HS-5 (cell line): ENCODE results near the gene OSBP2.

ENCODE experiments used
- DNase-seq: peaks from one replicate; pipeline ENCODE4 v3.0.0-alpha.2; 2012; ENCODE audit warnings: low read depth

OSBP2 gene

DNA sequence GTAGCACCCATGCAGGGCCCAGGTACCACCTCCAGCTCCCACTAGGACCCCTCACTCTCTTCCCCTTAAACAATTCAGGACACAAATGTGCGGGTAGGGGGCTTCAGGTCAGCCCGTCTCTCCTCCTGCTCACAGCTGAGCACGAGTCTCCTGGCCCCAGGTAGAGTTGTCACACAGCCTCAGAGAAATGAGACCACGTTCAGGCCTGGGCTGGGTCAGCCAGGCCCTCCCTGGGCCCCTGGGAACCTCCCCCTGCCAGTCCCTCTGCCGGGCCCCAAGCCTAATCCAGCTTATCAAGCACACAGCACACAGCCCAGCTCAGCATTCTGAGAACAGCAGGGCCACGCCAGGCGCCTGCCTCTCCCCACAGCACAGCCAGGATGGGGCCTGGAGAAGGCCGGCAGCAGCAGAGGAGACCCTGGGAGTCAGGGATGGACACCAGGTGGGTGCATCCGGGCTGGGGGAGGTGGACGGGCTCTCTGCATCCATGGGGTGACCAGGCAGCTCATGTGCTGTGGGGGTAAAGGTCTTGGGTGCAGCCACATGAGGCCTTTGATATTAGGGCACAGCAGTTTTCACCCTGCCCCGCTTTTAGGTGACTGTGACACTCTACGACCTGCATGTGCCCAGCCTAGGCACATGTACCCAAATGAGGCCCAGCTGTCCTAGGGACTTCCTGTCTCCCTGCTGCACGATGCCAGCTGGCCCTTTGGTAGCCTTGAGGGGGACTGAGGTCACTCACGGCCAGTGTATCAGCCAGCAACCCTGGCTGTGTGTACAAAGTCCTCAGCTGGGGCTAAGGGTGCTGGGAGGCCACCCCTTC is 186.9 kb downstream of the OSBP2 start:
- no peak for DNase-seq

DNA sequence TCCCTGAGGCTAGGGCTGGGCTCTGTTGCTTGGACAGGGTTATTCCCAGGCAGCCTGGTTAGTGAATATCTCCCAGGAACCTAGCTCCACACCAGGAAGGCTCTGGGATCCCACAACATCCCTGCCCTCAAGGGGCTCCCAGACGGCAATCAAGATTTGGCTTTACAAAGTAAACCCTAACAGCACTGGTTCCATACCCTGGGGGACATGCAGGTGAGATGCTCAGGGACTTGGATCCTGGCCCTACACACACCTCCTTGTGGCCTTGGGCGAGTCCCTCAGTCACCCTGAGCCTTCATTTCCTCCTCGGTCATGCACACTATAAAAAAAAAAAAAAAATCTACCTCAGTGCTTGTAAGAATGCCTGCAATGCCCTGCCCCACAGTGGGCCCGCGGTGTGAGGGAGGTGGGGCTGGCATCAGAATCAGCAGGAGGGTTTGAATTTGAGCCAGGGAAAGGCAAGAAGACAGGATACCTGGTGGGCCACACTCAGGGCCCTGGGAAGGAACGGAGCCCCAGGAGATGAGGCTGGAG is 187.6 kb downstream of the OSBP2 start:
- DNase-seq, result no peak

DNA sequence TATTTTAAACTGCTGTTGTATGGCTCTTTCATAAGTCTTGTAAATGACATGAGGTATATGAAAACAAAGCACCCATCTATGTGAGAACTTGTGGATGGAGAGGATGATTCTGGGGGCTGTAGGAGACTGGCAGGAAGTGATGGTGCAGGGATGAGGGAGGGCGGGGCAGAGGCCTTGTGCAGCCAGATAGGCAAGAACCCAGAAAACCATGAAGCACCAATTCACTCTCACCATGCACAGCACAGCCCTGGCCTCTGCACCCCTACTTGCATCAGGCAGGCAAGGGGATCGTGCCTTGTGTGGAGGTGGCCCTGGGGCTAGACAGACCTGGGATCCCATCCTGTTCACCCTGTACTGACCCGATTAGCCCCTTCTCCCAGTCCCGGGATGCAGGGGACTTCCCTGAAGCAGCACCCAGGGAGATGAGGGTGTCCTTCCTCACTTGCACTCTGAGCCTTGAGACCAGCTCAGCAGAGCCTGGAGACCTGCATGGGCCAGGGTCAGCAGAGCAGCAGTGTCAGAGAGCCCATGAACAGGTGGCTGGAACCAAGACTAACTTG is 188.4 kb downstream of the OSBP2 start:
- DNase-seq, result no peak

DNA sequence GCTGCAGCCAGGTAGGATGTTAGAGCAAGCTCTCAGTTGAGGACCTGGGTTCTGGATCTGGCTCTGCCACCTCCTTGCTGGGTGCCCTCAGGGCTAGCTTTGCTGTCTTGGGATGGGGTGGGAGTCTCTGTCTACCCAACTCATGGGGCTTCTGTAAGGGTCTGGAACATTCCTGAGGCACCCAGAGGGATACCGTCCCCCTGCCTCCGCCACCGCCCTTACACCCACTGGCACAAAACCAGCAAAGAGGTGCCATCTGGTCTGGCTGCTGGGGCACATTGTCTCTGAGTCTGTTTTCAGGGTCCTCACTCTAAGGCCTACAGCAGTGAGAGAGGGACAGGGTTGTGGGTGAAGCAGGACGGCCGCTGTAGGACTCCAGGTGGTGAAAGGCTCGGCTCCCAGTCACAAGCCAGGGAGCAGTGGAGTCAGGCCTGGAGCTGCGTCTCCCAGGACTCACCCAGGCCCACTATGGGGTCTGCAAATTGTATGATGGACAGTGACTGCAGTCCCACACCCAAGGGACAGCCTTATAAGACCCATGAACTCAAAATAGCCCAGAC is 189.0 kb downstream of the OSBP2 start:
- no peak for DNase-seq

DNA sequence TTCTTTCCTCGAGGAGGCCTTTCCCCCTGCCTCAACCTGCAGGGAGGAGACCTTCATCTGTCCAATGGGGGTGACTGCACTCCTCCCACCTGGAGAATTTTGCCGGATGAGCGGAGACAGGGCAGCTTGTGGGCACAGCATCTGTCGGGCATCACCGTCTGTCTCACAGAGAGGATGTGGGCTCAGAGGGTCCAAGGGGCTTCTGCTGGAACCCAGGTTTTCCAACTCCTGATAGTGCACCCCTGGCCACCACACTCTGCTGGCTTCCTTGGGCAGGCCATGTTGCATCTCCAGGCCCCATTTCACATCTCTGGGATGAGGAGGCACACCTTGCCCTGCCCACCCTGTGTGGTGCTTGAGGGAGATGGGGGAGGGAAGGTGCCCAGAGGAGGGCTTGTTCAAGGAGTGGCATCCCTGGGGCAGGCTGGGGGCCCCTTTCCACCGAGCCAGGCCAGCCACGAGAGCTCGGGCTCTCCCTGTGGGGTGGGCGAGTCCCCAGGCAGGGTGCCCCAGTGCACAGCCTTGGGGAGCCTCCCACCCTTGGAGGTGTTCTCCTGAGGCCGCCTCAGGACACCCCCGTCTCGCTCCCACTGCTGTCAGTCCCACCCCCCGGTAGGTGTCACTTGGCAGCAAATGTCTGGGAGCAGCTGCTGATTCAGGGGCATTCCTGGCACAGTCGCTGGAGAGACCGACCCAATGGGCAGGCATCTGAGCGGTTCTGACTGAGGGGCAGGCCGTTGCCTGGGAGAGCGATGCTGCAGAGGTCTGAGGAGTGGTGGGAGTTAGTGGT is 189.7 kb downstream of the OSBP2 start:
- no peak for DNase-seq

DNA sequence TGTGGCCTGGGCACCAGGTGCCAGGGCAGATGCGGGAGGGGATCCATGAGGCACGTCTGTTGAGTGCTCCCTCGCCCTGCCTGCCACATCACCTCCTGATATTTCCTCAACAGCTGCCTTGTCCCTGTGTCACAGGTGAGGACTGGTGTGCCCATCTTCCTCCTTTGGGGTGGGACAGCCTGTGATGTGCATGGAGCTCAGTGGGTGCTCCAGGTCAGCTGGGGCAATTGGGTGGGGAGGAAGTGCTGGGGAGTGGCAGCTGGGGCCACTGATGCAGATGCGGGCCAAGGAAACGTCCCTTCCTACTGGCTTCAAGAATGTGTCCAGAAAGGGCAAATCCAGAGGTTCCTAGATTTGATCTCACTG is 190.3 kb downstream of the OSBP2 start:
- no peak for DNase-seq

DNA sequence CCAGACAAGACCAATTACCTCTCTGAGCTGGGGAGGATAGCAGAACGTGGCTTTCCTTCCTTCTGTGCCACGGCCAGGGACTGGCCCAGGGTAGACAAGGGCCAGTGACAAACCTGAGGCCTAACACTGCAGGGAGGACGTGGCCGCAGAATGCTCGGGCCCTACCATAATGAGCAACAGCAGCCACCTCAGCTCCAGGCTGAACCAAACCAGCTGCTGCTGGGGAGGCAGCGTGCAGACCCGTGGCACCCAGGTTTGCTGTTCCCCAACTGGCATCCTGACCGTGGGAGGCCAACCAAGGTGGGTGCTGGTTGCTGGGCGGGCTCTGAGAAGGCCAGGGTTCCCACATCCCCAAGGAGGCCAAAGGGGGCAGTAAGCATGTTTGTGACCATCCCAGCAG is 190.9 kb downstream of the OSBP2 start:
- no peak for DNase-seq

DNA sequence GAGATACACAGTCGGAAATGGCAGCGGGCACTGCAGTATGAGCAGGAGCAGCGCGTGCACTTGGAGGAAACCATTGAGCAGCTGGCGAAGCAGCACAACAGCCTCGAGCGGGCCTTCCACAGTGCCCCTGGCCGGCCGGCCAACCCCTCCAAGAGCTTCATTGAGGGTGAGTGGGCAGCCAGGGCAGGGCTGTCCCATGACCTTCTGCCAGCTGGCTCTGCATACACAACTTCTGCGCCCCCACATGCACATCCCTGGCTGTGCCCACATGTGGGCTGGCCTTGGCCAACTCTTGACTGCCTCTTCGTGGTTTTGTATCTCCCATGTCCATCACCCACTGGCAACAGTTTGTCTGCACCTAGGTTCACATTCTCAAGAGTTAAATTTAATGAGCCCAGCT is 192.8 kb downstream of the OSBP2 start:
- DNase-seq, result no peak

DNA sequence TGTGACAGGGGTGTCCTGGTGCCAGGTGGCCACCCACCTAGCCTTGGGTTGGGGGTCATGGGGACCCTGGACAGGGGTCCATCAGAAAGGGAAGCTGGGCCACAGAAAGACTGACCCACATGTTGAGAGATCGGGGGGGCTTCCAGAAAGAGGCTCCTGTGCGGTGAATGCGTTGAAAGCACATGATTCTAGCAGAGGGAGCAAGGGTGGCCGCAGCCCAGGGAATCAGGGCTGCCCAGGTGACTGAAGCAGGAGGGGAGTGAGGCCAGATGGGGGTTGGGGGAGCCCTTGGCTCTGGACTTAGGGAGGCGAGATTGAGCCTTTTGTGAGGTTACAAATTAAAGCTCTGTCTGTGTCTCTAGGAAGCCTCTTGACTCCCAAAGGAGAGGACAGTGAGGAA is 193.2 kb downstream of the OSBP2 start:
- no peak for DNase-seq

DNA sequence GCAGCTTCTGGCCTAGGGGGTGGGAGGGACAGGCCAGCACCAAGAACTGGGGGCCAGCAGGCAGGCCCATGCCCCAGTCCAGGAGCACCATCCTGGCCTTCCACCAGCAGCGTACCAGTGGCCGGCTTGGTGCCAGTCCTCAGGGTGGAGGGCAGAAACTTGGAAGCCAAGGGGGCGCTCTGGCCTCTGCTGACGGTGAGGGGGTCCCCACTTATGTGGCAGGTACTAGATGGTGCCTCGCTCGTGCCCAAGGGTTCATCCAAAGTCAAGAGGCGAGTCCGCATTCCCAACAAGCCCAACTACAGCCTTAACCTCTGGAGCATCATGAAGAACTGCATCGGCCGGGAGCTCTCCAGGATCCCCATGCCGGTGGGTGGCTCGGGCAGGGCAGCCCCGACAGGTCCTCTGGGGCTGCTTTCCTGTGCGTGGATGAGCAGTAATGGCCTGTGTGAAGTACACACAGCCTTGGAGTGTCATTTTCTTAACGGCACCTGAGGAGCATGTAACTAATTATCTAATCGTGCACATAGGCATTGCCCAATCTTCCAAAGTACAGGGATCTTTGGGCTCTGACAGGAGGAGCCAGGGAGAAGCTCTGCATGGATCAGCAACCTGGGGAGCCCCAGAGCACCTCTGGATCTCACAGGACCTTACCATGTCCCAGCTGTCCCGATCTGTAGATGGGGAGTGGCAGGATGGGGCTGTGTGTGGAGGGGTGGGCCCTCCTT is 194.8 kb downstream of the OSBP2 start:
- no peak for DNase-seq

DNA sequence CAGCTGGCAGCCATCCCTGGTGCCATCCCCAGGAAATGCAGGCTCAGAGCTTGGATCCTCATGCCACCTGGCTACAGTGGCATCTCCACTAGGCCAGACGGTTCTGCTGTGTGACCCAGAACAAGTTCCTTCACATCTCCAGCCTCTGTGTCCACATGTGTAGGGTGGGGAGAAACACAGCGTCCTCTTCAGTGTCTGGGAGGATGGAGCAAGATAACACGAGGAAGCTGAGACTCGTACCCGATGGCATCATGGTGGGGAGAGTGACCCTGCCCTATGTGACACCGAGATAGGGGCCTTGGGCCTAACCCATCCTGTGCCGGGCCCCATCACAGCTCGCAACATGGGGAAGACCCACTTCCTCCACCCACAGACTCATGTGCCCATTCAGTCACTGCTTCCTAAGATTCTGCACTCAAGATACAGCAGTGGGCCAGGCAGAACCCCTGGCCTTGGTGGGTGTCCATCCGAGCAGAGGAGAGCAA is 195.4 kb downstream of the OSBP2 start:
- DNase-seq, result no peak

DNA sequence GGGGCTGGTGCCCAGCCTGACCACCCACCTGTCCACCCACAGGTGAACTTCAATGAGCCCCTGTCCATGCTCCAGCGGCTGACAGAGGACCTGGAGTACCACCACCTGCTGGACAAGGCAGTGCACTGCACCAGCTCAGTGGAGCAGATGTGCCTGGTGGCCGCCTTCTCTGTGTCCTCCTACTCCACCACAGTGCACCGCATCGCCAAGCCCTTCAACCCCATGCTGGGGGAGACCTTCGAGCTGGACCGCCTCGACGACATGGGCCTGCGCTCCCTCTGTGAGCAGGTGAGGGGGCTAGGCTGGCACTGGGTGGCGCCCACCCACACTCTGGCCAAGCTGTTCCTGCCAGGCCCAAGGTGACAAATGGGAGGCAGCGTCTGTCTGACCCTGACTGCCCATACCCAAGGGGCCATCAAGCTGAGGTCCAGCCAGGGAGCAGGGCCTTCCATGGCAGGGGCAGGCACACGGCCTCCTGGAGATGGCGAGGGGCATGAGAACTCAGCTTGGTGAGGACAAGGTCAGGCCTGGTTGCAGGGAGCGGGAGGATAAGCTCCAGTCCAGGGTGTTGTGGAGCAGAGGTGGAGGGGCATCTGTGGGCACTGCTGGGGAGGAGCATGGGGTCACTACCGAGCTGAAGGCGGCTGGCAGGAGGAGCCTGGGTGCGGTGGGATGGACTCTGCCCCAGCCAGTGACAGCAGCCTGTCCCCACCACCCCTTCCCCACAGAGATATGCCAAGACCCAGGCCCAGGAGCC is 196.2 kb downstream of the OSBP2 start:
- no peak for DNase-seq

DNA sequence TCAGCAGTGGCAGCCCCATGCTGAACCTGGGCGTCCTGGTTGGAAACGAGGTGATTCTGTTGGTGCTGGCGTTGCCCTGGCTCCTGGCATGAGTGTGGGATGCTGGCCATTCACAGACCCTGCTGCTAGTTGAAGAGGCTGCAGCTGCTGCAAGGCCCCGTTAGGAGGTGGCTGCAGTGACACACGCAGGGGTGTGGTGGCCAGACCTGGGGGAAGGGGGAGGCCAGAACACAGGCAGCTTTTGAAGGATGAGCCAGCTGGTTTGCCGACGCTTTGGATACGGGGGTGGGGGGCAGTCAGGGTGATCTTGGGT is 196.7 kb downstream of the OSBP2 start:
- no peak for DNase-seq

DNA sequence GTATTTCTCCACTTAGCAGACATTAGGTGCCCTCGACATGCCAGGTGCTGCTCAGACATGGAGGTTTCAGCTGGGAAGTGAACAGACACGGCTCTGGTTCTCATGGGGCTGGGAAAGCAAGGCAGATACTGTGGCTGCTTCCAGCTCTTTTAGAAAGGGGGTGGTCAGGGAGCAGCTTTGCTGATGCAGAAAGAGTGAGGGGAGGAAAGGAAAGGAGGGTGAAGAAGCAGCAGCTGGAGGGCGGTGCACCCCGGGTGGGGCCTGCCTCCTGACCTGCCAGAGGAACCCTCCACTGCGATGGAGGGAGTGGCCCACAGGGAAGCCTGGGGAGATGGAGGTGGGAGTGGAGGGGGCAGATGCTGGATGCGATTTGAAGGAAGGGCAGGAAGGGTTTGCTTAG is 197.1 kb downstream of the OSBP2 start:
- DNase-seq, result no peak

DNA sequence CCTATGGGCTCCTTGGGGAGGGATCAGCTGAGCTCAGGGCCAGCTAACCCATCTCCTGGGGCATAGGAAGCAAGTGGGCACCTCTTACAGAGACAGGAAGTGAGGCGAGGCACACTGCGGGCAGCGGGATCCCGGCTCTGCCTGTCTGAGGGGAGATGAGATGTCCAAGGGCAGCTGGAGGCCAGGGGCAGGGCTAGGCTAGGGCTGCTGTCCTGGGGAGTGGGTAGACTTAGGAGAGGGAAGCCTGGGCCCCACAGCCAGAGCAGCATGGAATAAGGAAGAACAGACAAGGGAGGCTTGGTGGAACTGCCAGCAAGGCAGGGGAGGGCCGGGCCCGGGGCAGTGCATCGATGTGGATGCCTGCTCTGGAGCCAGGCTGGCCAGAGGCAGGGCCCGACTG is 197.6 kb downstream of the OSBP2 start:
- no peak for DNase-seq

DNA sequence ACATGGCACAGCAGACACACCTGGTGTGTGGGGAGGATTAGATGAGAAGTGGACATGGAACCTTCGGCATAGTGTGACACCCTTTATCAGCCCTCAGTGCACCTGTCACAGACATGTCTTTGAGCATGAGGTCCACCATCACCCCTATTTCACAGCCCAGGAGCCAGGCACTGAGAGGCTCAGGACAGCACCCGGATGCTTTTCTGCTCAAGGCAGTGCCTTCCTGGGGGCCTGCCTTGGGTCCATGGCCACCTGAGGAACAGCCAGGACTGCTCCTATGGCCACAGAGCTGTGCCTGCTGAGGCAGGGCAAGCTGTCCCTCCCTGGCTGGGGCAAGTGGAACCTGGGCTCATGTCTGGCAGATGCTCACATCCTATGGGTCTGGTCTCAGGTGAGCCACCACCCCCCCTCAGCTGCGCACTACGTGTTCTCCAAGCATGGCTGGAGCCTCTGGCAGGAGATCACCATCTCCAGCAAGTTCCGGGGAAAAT is 198.1 kb downstream of the OSBP2 start:
- DNase-seq, result no peak

DNA sequence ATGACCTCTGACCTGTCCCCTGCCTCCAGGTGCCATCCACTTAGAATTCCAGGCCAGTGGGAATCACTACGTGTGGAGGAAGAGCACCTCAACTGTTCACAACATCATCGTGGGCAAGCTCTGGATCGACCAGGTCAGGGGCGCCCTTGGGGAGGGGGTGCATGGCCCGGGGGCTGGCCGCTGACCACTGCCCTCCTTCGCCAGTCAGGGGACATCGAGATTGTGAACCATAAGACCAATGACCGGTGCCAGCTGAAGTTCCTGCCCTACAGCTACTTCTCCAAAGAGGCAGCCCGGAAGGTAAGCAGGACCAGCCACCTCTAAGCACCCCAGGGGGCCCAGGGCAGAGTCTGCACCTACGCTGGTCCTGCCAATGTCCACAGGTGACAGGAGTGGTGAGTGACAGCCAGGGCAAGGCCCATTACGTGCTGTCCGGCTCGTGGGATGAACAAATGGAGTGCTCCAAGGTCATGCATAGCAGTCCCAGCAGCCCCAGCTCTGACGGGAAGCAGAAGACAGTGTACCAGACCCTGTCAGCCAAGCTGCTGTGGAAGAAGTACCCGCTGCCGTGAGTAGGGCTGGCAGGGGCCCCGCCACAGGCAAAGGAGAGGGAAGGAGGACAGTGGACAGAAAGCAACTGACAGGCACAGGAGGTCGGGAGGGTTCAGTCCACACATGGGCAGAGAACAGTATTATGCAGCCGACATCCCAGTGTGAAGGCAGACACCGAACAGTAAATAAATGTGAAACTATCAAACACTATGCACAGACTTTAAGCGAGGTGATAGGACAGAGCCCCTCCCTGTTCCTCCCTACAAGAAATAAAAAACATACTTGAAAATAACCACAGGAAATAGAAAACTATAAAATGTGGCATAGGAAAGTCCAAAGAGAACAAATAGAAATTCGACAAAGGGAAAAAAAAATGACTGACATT is 199.0 kb downstream of the OSBP2 start:
- no peak for DNase-seq

DNA sequence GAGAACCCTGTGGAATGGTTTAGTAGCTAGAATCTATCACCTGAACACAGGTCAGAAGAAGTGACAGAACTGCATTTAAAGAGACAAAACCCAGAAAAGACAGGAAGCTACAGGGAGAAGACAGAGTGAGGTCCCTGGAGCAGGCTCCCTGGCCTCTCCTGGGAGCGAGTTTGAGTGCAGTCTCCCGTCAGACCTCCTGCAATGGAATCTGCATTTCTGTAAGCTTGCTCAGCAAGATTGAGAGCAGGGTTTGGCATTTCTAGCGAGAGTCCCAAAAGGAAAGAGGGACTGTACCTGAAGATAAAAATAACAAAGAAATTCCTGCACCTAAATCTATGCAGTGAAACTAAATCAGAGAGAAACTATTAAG is 199.7 kb downstream of the OSBP2 start:
- DNase-seq, result no peak

DNA sequence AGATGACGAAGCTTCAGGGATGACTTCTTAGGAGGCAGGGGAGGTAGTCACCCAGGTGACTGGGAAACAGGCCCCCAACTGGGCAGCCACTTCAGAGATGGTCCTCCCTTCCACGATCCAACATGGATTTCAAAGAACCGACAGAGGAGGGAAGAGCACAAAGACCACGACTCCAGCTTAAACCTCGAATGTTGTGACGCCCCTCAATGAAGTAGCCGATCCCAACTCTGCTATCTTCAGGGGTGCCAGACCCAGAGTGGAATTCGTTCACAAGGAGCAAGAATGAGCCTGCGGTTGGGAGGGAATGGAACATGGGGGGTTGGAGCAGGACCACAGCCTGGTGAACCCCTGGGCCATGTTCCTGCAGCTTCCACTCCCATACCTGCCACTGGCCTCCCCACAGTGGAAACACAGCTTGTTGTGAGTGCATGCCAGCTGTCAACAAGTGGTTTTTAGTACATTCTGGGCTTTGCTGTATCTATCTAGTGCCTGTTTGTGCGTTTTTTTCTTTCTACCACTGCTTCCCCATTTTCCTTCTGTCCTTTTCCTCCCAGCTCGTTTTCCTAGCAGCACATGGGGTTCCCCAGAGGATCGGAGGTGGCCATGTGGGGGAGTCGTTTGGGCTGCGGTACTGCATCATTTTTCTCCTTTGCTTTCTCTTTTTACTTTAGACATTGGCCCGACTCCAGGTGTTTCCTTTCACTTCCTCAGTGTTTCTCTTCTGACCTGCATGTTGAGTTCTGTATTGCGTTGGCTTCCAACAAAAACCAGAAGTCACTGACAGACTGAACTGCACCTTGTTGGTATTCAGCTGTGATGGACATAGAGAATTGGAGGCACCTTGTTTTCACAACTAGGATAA is 208.1 kb downstream of the OSBP2 start:
- DNase-seq, result no peak
